GM19240 (cell line): Measurements from ENCODE around the gene NFAM1.

ENCODE experiments used
- DNase-seq: peaks from one replicate; pipeline ENCODE4 v3.0.0; 2011; ENCODE audit warnings: low spot score; ENCODE audit not compliant: insufficient read length

NFAM1 gene

GRCh38 chr22:42439821-42440674 lies 7.8 kb upstream of the NFAM1 start:
- no peak for DNase-seq

DNA sequence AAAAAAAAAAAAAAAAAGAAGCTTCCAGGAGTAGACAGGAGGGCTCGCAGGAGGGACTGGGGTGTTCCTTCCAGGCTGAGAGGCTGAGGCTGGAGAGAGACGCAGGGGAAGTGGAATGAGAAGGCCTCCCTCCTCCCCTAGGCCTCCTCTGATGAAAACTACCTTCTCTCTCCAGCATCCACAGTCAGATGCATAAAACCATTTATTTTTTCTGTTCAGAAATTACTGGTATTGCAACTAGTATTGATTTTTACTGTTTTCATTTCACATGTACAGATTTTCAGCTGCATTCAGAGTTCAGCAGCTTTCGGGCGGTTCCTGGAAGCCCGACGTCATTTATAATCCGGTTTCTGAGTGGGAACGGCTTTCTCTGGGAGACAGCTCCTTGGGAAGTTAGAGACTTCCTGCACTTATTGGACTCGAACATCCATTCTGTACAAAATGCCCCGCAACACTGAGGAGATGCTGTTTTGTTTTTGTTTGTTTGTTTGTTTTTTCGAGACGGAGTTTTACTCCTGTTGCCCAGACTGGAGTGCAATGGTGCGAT lies 6.9 kb upstream of the NFAM1 start:
- DNase-seq, result no peak

DNA sequence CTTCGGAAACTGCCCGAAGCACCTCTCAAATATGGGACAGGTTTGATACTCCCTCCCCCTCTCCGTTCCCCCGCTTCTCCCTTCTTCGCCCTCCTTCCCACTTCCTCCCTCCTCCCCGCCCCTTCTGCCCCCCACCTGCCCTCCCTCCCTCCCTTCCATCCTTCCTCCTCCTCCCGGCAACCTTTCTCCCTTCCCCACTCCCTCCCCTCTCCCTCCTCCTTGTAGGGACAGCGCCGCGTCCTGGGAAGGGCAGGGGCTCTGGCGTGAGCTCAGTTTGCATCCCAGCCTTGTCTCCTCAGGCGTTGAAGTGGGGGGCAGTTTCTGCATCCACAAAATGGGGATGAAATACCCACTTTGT lies 6.1 kb upstream of the NFAM1 start:
- no peak for DNase-seq

- DNase-seq, result peak; percentile 81
Measured at GRCh38 chr22:42437488-42438292, 5.5 kb upstream of the NFAM1 start.

- DNase-seq, result no peak
Measured at GRCh38 chr22:42436404-42436803, 4.2 kb upstream of the NFAM1 start.

DNA sequence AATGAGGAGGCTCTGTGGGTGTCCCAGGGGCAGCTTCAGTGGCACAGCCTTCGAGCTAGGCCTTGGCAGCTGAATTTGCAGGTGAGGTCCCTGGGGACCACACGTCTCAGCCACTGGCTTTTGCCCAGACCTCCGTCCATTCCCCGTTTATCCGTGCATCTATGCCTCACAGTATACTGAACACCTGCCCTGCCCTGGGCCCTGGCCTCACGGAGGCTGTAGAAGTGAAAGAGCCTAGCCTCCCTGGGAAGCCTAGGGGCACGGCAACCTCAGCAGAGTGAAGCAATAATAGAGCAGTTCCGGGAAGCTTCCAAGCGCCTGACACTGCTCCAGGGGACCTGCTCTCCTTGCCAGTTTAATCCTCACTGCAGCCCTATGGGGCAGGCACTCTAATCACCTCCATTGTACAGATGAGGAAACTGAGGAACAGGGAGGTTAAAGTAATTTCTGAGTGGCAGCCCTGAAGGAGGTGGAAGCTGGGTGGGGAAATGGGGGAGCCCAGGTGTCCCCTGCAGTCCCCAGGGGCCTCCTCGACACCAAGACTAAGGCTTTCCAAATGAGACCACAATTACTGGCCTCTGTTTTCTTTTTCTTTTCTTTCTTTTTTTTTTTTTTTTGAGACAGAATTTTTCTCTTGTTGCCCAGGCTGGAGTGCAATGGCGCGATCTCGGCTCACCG lies 2.7 kb upstream of the NFAM1 start:
- no peak for DNase-seq

GRCh38 chr22:42433754-42434682 lies 1.8 kb upstream of the NFAM1 start:
- no peak for DNase-seq

DNA sequence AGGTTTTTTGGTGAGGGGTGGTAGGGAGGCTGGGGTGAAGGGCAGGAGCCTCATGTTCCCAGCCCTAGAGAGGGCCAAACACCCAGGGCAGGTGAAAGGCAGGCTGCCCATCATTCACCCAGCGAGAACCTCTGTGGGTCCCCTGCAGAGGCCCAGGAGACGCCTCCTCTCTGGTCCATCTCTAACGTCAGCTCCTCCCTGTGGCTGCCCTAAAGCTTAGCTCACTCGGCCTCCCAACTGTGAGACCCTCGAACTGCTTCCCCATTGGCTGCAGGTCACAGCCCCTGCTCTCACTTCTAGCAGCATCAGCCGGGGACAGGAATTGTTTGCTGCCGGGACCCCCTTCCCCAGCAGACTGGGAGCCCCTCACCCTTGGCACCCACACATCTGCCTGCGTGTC lies 615 bp upstream of the NFAM1 start:
- no peak for DNase-seq

- no peak for DNase-seq
Measured at GRCh38 chr22:42431401-42432019, 693 bp downstream of the NFAM1 start.

GRCh38 chr22:42430528-42431125 lies 1.6 kb downstream of the NFAM1 start:
- DNase-seq, result no peak

DNA sequence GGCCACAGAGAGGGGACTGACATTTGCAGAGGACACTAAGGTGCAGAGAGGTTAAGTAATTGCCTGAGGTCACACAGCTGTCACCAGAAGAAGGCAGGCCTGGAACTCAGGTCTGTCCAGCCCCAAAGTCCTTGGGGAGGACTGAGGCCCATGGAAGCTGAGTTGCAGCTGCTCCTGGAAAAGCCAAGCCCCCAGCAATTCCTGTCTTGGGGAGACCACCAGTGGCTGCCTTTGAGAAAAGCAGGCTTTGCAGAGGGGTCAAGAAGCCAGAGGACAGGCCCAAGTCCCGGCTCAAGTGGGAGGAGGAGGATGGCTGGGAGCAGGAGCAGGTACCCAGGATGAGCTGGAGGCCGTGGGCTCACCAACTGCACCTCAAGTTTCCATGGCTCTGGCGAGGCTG lies 3.4 kb downstream of the NFAM1 start:
- DNase-seq, result no peak

GRCh38 chr22:42428025-42428424 lies 4.2 kb downstream of the NFAM1 start:
- no peak for DNase-seq

DNA sequence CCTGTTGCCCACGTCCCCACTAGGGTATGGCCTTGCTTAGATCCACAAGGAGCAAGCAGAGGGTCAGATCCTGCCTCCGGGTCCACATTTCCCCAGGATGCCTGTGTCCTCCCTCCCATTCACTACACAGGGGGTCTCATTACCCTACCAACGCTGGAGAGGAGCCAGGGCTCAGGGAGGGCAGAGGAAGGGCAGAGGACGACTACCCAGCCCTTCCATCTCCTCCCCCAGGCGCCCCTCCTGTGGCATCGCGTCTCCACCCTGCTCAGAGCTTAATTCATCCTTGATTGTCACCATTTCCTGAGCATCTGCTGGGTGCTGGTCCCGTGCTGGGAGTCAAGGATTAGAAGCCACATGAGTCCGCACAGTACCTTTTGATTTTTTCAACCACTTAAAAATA lies 5.0 kb downstream of the NFAM1 start:
- no peak for DNase-seq

GRCh38 chr22:42425989-42426355 lies 6.2 kb downstream of the NFAM1 start:
- DNase-seq, result no peak

DNA sequence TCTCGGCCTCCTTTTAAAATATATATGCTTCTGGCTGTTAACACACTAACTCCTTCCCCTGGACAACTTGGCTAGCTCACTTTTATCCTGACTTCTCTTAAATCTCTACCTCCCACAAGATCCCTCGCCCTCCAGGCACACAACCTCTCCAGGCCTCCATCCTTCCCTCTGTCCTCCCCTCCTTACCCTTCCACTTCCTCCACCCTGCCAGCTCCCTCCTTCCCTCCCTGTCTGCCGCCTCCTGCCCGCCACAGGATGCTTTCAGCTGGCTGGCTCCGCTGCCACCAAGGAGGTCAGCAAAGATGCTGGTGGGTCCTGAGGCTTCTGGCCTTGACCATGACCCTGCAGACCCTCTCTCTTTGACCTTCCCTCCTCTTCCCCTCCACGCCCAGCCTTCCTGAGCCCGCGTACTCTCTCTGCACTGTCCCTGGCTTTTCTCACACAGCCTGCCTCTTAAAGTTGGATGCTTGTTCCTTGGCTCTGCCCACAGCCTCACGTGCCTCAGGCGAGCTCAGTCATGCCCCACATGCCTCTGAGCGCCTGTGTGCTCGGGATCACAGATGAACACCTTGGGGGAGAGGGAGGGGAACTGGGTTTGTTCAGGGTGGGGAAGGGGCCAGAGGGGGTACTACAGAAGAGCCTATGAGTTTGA lies 6.7 kb downstream of the NFAM1 start:
- no peak for DNase-seq

DNA sequence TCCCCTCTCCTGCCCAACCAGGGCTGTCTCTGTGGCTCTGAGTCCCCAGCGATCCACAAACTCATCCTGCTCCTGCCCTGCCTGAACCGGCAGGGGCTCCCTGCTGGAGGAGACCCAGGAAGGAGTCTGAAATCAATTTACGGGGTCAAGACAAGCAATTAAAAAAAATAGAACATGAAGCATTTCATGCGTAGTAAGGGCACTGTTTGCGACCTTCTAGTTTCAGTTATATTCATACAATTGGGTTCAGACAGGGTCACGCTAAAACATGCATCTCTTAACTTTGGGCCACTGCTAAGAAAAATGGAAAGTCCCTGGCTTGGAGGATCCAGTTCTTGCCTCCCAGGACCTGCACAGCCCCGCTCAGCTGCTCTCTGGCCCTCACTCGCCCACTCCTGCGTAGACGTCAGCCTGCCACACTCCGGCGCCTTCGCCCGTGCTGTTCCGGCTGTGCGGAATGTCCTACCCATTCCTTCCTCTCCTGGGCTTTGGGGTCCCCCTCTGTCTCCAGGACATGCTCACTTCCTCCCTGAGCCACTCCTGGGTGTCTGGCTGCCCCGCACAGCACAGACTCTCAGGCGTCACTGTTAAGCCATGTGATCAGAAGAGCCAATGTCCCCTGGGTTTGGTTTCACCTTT lies 12.8 kb downstream of the NFAM1 start:
- peak; percentile 31 for DNase-seq

GRCh38 chr22:42418811-42419242 lies 13.4 kb downstream of the NFAM1 start:
- DNase-seq, result no peak

DNA sequence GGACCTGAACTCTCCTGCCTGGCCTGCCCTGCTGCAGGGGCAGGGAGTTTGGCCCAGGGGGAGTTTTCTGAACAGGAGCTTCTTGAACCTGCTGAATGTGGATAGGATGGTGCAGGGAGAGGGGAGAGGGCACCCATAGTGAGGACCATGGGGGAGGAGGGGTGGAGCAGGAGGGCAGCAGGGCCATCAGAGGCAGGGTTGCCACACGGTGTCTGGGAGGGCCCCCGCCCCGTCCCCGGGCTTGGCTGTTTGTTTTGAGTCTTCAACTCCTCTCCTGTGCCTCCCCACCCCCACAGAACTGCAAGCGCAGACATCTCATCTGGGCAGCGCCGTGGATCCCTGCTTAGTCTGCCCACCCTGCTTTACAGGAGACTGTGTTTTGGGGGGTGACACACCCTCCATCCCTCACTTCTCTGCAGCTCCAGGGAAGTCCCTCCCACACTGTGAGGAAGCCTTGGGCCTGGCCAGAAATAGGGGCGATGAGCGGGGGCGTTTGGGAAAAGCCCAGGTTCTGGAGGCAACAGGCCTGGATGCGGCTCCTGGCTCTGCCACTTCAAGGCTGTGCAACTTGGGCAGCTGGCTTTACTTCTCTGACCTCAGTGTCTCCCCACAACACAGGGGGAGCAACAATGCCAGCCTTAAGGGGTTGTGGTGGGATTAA lies 14.4 kb downstream of the NFAM1 start:
- DNase-seq, result no peak
